GM13976 (cell line): ENCODE measurements around the gene EXOC6B.

Experiments used
- DNase-seq: peaks from one replicate; pipeline ENCODE4 v3.0.0; 2012; ENCODE audit warnings: low spot score
- CTCF ChIP-seq: IDR thresholded peaks from 2 replicates; pipeline ENCODE4 v1.5.1; 2012; ENCODE audit warnings: borderline replicate concordance, mild to moderate bottlenecking; ENCODE audit not compliant: insufficient read depth; ENCODE audit errors: extremely low read depth, missing control alignments, control extremely low read depth
- in situ Hi-C: fragments of 300-500 bp; cut with MboI; formaldehyde crosslinking; loops from one replicate; pipeline ENCODE4 v1.12.0; 2022; ENCODE audit warnings: low sequenced_read_pairs, mixed read lengths, inconsistent platforms; ENCODE audit not compliant: unreplicated experiment

The EXOC6B gene

GRCh38 chr2:72238311-72238710, 587.5 kb downstream of the EXOC6B start:
- DNase-seq, result no peak
- TF ChIP-seq CTCF, result no peak
- in situ Hi-C loops, result no loop called here

- no peak for TF ChIP-seq CTCF
- in situ Hi-C loops, result no loop called here
- DNase-seq, result no peak
Measured at GRCh38 chr2:72237549-72237948, 588.3 kb downstream of the EXOC6B start.

- DNase-seq, result no peak
- in situ Hi-C loops, result no loop called here
- no peak for TF ChIP-seq CTCF
Measured at GRCh38 chr2:72236445-72237067, 589.3 kb downstream of the EXOC6B start.

GRCh38 chr2:72235497-72236415, 590.1 kb downstream of the EXOC6B start:
- in situ Hi-C loops, result no loop called here
- no peak for TF ChIP-seq CTCF
- DNase-seq, result no peak

GRCh38 chr2:72233211-72233610, 592.6 kb downstream of the EXOC6B start:
- TF ChIP-seq CTCF, result no peak
- in situ Hi-C loops, result no loop called here
- DNase-seq, result no peak

GRCh38 chr2:72222829-72223564, 602.8 kb downstream of the EXOC6B start:
- no peak for DNase-seq
- TF ChIP-seq CTCF, result no peak
- in situ Hi-C loops, result no loop called here
